Measurements from ENCODE around the gene LAPTM4A.

GRCh38 chr2:20040489-20041172 is 10.8 kb downstream of the LAPTM4A start:
- TF ChIP-seq POLR2A (IDR thresholded peaks at IDR 0.05) (no peak), CTCF (IDR thresholded peaks at IDR 0.05) (no peak)

All from Peyer's patch (tissue), 4 donors.